GM12873 (cell line): ENCODE results near the gene PKP1.

Source experiments
- TF ChIP-seq, protein P1 (sequence below): IDR thresholded peaks from 2 replicates; pipeline ENCODE4 v1.5.1; 2012; ENCODE audit warnings: low read depth, mild to moderate bottlenecking, moderate library complexity, low read length, control low read depth; ENCODE audit not compliant: insufficient read depth; ENCODE audit errors: missing control alignments

Gene PKP1

GRCh38 chr1:201282931-201283829 is at the start of gene PKP1:
PKP1 (plus strand) TSS chr1:201283506; CDS start chr1:201283703, 197 bp downstream.
- TF ChIP-seq, protein P1, sequence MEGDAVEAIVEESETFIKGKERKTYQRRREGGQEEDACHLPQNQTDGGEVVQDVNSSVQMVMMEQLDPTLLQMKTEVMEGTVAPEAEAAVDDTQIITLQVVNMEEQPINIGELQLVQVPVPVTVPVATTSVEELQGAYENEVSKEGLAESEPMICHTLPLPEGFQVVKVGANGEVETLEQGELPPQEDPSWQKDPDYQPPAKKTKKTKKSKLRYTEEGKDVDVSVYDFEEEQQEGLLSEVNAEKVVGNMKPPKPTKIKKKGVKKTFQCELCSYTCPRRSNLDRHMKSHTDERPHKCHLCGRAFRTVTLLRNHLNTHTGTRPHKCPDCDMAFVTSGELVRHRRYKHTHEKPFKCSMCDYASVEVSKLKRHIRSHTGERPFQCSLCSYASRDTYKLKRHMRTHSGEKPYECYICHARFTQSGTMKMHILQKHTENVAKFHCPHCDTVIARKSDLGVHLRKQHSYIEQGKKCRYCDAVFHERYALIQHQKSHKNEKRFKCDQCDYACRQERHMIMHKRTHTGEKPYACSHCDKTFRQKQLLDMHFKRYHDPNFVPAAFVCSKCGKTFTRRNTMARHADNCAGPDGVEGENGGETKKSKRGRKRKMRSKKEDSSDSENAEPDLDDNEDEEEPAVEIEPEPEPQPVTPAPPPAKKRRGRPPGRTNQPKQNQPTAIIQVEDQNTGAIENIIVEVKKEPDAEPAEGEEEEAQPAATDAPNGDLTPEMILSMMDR = no peak

DNA sequence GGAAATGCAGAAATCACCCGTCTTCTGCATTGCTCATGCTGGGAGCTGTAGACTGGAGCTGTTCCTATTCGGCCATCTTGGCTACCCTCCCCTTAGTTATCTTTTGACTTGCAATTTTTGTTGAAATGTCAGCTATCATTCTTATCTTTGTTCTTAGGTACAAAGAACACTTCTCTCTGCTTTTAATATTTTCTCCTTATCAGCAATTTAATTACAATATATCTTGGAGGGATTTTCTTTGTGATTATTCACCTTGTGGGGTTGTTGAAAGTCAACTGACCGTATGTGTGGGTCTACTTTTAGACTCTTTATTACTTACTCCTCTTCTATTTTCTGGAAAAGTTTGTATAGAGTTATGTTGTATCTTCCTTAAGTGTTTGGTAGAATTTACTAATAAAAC is 43.1 kb upstream of the PKP1 start:
- TF ChIP-seq, protein P1 = no peak

DNA sequence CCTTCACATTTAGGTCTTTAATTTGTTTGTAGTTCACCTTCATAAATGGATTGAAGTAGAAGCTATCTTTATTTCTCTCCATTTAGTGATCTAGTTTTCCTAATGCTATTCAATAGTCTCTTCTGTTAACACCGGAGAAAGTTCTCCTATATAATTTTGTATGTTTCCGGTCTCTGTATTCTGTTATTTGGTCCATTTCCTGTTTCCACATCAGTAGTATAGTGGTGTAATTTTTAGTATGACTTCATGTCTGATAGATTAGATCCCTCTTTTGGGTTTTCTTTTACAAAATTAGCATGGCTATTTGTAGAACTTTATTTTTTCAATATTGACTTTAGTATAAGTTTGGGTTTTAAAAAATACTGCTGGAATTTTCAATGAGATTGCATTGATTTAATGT is 41.6 kb upstream of the PKP1 start:
- TF ChIP-seq, protein P1 = no peak

GRCh38 chr1:201245082-201245481 is 38.2 kb upstream of the PKP1 start:
- TF ChIP-seq, protein P1 = no peak

GRCh38 chr1:201248721-201249559 is 34.4 kb upstream of the PKP1 start:
- TF ChIP-seq, protein P1 = no peak

DNA sequence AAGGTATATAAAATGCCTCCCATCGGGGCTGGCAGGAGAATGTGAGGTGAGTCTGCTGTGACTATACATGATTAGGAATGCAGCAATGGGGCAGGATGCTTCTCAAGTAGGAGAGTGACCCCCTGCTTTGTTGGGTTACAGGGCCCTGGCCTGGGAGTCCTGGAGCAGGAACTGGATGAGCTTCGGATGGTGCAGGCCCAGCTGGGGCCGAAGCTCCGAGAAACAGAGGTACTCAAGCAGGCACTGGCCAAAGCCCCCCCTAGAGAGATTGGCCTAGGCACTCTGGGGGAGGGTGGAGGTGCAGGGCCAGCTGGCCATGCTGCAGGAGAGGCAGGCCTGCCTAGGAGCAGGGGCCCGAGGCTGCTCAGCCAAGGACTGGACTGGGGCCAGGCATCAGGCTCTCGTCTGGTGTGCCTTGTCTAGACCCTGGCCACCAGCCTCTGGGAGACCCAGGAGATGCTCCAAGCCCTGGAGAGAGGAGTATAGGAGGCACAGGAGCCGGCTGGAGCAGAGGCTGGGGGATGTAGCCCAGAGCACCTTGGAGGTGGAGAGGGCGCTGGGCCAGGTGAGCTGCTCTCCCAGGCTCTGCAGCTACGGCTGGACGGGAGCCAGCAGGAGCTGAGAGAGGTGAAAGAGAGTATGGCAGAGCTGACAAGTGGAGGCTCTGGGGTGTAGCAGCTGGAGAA is 32.8 kb upstream of the PKP1 start:
- TF ChIP-seq, protein P1 = no peak
